Osteoblast (primary cell): ENCODE results near the gene GRID1. TPM values are rescaled to one million over a fixed set of nuclear protein-coding genes. Genes with fewer than 3 reads are reported as not detected.

Experiments used
- DNase-seq: peaks from one replicate; pipeline ENCODE4 v3.0.0; 2011; ENCODE audit warnings: low spot score, mixed read lengths; ENCODE audit not compliant: insufficient read length; ENCODE audit errors: missing footprints
- H2AFZ ChIP-seq: 2 replicates; pipeline ENCODE4 v1.6.0; 2011; ENCODE audit warnings: mild to moderate bottlenecking, low read length
- H3K27ac ChIP-seq: 2 replicates; pipeline ENCODE4 v1.5.1; 2011; ENCODE audit warnings: mild to moderate bottlenecking, low read depth, low read length, moderate library complexity
- H3K27me3 ChIP-seq: 2 replicates; pipeline ENCODE4 v1.6.0; 2012; ENCODE audit warnings: mild to moderate bottlenecking, control low read depth, inconsistent platforms, low read length, moderate library complexity; ENCODE audit not compliant: insufficient read depth
- H3K36me3 ChIP-seq: 2 replicates; pipeline ENCODE4 v1.5.1; 2011; ENCODE audit warnings: mild to moderate bottlenecking, low read length, control low read depth, moderate library complexity; ENCODE audit not compliant: insufficient read depth
- H3K4me1 ChIP-seq: 2 replicates; pipeline ENCODE4 v1.5.1; 2011; ENCODE audit warnings: mild to moderate bottlenecking, low read length, control low read depth, moderate library complexity; ENCODE audit not compliant: insufficient read depth
- H3K4me2 ChIP-seq: 2 replicates; pipeline ENCODE4 v1.6.0; 2011; ENCODE audit warnings: mild to moderate bottlenecking, low read length; ENCODE audit not compliant: insufficient read depth
- H3K4me3 ChIP-seq: fragments of 200-600 bp; sonication (generic); 3 replicates; pipeline ENCODE4 v1.5.1; 2012; ENCODE audit warnings: mild to moderate bottlenecking, low read length, inconsistent platforms; ENCODE audit not compliant: insufficient read depth
- H3K79me2 ChIP-seq: 2 replicates; pipeline ENCODE4 v1.6.0; 2012; ENCODE audit warnings: mild to moderate bottlenecking, low read length, control low read depth, inconsistent platforms; ENCODE audit not compliant: insufficient read depth
- H3K9me3 ChIP-seq: 2 replicates; pipeline ENCODE4 v1.5.1; 2011; ENCODE audit warnings: low read depth, low read length, control low read depth
- H4K20me1 ChIP-seq: 2 replicates; pipeline ENCODE4 v1.6.0; 2012; ENCODE audit warnings: mild to moderate bottlenecking, low read length, control low read depth; ENCODE audit not compliant: insufficient read depth
- CTCF ChIP-seq: IDR thresholded peaks from 2 replicates; pipeline ENCODE4 v1.5.1; 2011; ENCODE audit warnings: mild to moderate bottlenecking, low read depth, low read length, moderate library complexity; ENCODE audit errors: extremely low read depth
- total RNA-seq: library from RNA; depleted of rRNA; stranded (reverse); fragments of >200 nt; gene quantifications from 2 replicates; pipeline ENCODE4 v1.2.3, GENCODE V29; 2012

Gene GRID1
- total RNA-seq, 1 donor = not detected

- Histone ChIP-seq H3K79me2 (no peaks in the 10 kb centered on the region), H3K27me3 (no peaks in the 10 kb centered on the region), H3K27ac (no peak overlapping the region), H3K36me3 (no peaks in the 10 kb centered on the region), H3K4me3 (no peak overlapping the region), H3K9me3 (no peaks in the 10 kb centered on the region), H4K20me1 (no peaks in the 10 kb centered on the region), H2AFZ (no peak overlapping the region), H3K4me2 (no peak overlapping the region), H3K4me1 (no peaks in the 10 kb centered on the region)
- no peak for DNase-seq
- TF ChIP-seq CTCF = no peak
Observed at GRCh38 chr10:86107131-86107530, 259.5 kb downstream of the GRID1 start.

GRCh38 chr10:86106616-86107015, 260.0 kb downstream of the GRID1 start:
- no peaks in the 10 kb centered on the region for H4K20me1 ChIP-seq
- H3K4me2 ChIP-seq = no peak overlapping the region
- no peak overlapping the region for H2AFZ ChIP-seq
- H3K27ac ChIP-seq = no peak overlapping the region
- H3K36me3 ChIP-seq = no peaks in the 10 kb centered on the region
- H3K27me3 ChIP-seq = no peaks in the 10 kb centered on the region
- DNase-seq = no peak
- no peak overlapping the region for H3K4me3 ChIP-seq
- TF ChIP-seq CTCF = no peak
- H3K4me1 ChIP-seq = no peaks in the 10 kb centered on the region
- H3K9me3 ChIP-seq = no peaks in the 10 kb centered on the region
- H3K79me2 ChIP-seq = no peaks in the 10 kb centered on the region

GRCh38 chr10:86105640-86106039, 261.0 kb downstream of the GRID1 start:
- Histone ChIP-seq H3K4me1 (no peaks in the 10 kb centered on the region), H3K36me3 (no peaks in the 10 kb centered on the region), H2AFZ (no peak overlapping the region), H3K9me3 (no peaks in the 10 kb centered on the region), H4K20me1 (no peaks in the 10 kb centered on the region), H3K79me2 (no peaks in the 10 kb centered on the region), H3K27ac (no peak overlapping the region), H3K4me3 (no peak overlapping the region), H3K4me2 (no peak overlapping the region), H3K27me3 (no peaks in the 10 kb centered on the region)
- DNase-seq = no peak
- TF ChIP-seq CTCF = no peak

GRCh38 chr10:86105181-86105580, 261.4 kb downstream of the GRID1 start:
- Histone ChIP-seq H2AFZ (no peak overlapping the region), H4K20me1 (no peaks in the 10 kb centered on the region), H3K4me3 (no peak overlapping the region), H3K9me3 (no peaks in the 10 kb centered on the region), H3K36me3 (no peaks in the 10 kb centered on the region), H3K79me2 (no peaks in the 10 kb centered on the region), H3K27ac (no peak overlapping the region), H3K4me2 (no peak overlapping the region), H3K27me3 (no peaks in the 10 kb centered on the region), H3K4me1 (no peaks in the 10 kb centered on the region)
- no peak for DNase-seq
- TF ChIP-seq CTCF = no peak
